SK-N-SH (cell line): ENCODE measurements around the gene INO80D. TPM values are rescaled to one million over a fixed set of nuclear protein-coding genes. Genes with fewer than 3 reads are reported as not detected.

Source experiments
- CTCF ChIA-PET: fragments of 300-600, 350-600 bp; formaldehyde crosslinking; extraction: SDS; loops from one replicate; lab custom pipeline; 2021; lab: Yijun Ruan, JAX
- POLR2A ChIA-PET: fragments of 350-600 bp; sonication (Branson Sonifier 250); formaldehyde crosslinking; extraction: SDS; loops from one replicate; lab custom pipeline; 2020; ENCODE audit warnings: antibody characterized with exemption, inconsistent platforms; lab: Yijun Ruan, JAX
- DNase-seq: peaks from one replicate; pipeline ENCODE4 v3.0.0; 2012
- H2AFZ ChIP-seq: fragments of 200-600 bp; sonication (generic); 2 replicates; pipeline ENCODE4 v1.8.1; 2016; ENCODE audit warnings: antibody characterized with exemption, mild to moderate bottlenecking, low read depth
- H3F3A ChIP-seq: fragments of 200-600 bp; sonication (generic); replicated peaks from 2 replicates; pipeline ENCODE3; 2016; ENCODE audit warnings: antibody characterized with exemption, mild to moderate bottlenecking; ENCODE audit not compliant: insufficient read depth
- H3K27ac ChIP-seq, 2 experiments: fragments of 200-500 bp in 1 of 2; fragments of 200-600 bp in 1 of 2; sonication (Bioruptor generic) in 1 of 2; sonication (generic), shearing (Covaris generic) in 1 of 2; 2 replicates each; pipeline versions ENCODE4 v1.5.1 to v1.6.1; 2014 to 2016; ENCODE audit warnings: low read depth in 2 of 2, inconsistent platforms in 1 of 2, low read length in 1 of 2, mild to moderate bottlenecking in 1 of 2, mixed read lengths in 1 of 2
- H3K27me3 ChIP-seq: fragments of 200-600 bp; sonication (generic), shearing (Covaris generic); 2 replicates; pipeline ENCODE4 v1.6.1; 2016; ENCODE audit warnings: mixed run types; ENCODE audit not compliant: insufficient read depth
- H3K36me3 ChIP-seq, 2 experiments: fragments of 200-500 bp in 1 of 2; fragments of 200-600 bp in 1 of 2; sonication (Bioruptor generic) in 1 of 2; sonication (generic) in 1 of 2; replicated peaks in 1 of 2; 2 replicates each; pipeline versions ENCODE3 to v1.5.1; 2014 to 2016; ENCODE audit warnings: low read length in 1 of 2, mild to moderate bottlenecking in 1 of 2; ENCODE audit not compliant: insufficient read depth in 2 of 2, control insufficient read depth in 1 of 2
- H3K4me1 ChIP-seq, 2 experiments: fragments of 200-500 bp in 1 of 2; fragments of 200-600 bp in 1 of 2; sonication (Bioruptor generic) in 1 of 2; sonication (generic), shearing (Covaris generic) in 1 of 2; 2 replicates each; pipeline versions ENCODE4 v1.5.1 to v1.6.1; 2014 to 2016; ENCODE audit warnings: low read depth in 1 of 2, low read length in 1 of 2, mixed run types in 1 of 2; ENCODE audit not compliant: insufficient read depth in 2 of 2, control insufficient read depth in 1 of 2
- H3K4me2 ChIP-seq: fragments of 200-600 bp; sonication (generic), shearing (Covaris generic); 2 replicates; pipeline ENCODE4 v1.6.1; 2017; ENCODE audit warnings: mixed run types
- H3K4me3 ChIP-seq, 2 experiments: fragments of 200-500 bp in 1 of 2; fragments of 200-600 bp in 1 of 2; sonication (Bioruptor generic) in 1 of 2; sonication (generic), shearing (Covaris generic) in 1 of 2; 2 replicates each; pipeline versions ENCODE4 v1.5.1 to v1.8.1; 2014 to 2016; ENCODE audit warnings: low read depth in 2 of 2, inconsistent platforms in 1 of 2, low read length in 1 of 2, mild to moderate bottlenecking in 1 of 2, mixed read lengths in 1 of 2, moderate library complexity in 1 of 2
- H3K79me2 ChIP-seq: fragments of 200-600 bp; sonication (generic); 2 replicates; pipeline ENCODE4 v1.8.1; 2017; ENCODE audit warnings: mild to moderate bottlenecking; ENCODE audit not compliant: insufficient read depth
- H3K9ac ChIP-seq: fragments of 200-600 bp; sonication (generic); 2 replicates; pipeline ENCODE4 v1.6.1; 2017; ENCODE audit warnings: mixed run types
- H3K9me2 ChIP-seq: fragments of 200-600 bp; sonication (generic); 2 replicates; pipeline ENCODE4 v1.6.1; 2017; ENCODE audit warnings: mixed run types
- H3K9me3 ChIP-seq: fragments of 200-600 bp; sonication (generic); 2 replicates; pipeline ENCODE4 v1.6.1; 2017; ENCODE audit warnings: mixed run types, mild to moderate bottlenecking, moderate library complexity
- H4K20me1 ChIP-seq: fragments of 200-600 bp; sonication (generic); 2 replicates; pipeline ENCODE4 v1.6.1; 2017; ENCODE audit warnings: mild to moderate bottlenecking, mixed run types; ENCODE audit not compliant: insufficient read depth
- CTCF ChIP-seq: fragments of 200-600 bp; sonication (generic); IDR thresholded peaks from 2 replicates; pipeline ENCODE4 v1.6.1; 2017; ENCODE audit warnings: antibody characterized with exemption, mild to moderate bottlenecking, moderate library complexity
- ELF1 ChIP-seq: IDR thresholded peaks from 2 replicates; pipeline ENCODE4 v1.4.0; 2012
- EP300 ChIP-seq, 2 experiments: IDR thresholded peaks; 2 replicates each; pipeline versions ENCODE4 v1.4.0 to v1.6.1; 2012; ENCODE audit warnings: borderline replicate concordance in 1 of 2, low read depth in 1 of 2, low read length in 1 of 2
- FOXJ3 ChIP-seq: sonication (generic); formaldehyde crosslinking; IDR thresholded peaks from 2 replicates; pipeline ENCODE4 v1.5.1; 2020; ENCODE audit warnings: mild to moderate bottlenecking, missing genetic modification reagents
- MEF2A ChIP-seq: IDR thresholded peaks from 2 replicates; pipeline ENCODE4 v1.4.0; 2012; ENCODE audit warnings: low read depth, borderline replicate concordance
- MXI1 ChIP-seq: IDR thresholded peaks from 2 replicates; pipeline ENCODE4 v1.6.1; 2012; ENCODE audit warnings: mild to moderate bottlenecking, low read depth, low read length, improper control_type of control experiment
- NRF1 ChIP-seq: IDR thresholded peaks from 2 replicates; pipeline ENCODE4 v1.6.1; 2012; ENCODE audit warnings: low read depth, mild to moderate bottlenecking, low read length
- RCOR1 ChIP-seq: fragments of 150-350 bp; IDR thresholded peaks from 2 replicates; pipeline ENCODE4 v1.6.1; 2017; ENCODE audit warnings: antibody characterized with exemption, low read length
- SIN3A ChIP-seq: IDR thresholded peaks from 2 replicates; pipeline ENCODE4 v1.6.1; 2012; ENCODE audit warnings: low read depth, mild to moderate bottlenecking, low read length, moderate library complexity, borderline replicate concordance
- TCF12 ChIP-seq: IDR thresholded peaks from 2 replicates; pipeline ENCODE4 v1.4.0; 2012
- YY1 ChIP-seq: IDR thresholded peaks from 2 replicates; pipeline ENCODE4 v1.4.0; 2012; ENCODE audit warnings: low read depth, mild to moderate bottlenecking
- WGBS: methylation state at CpG from one replicate; pipeline ENCODE4 v1.1.6; 2017; ENCODE audit warnings: low lambda C conversion rate; 5-methylcytosine and 5-hydroxymethylcytosine counted together
- polyA plus RNA-seq, 3 experiments: library from polyadenylated mRNA; depleted of rRNA; stranded (reverse); fragments of >200 nt; gene quantifications; 2 replicates each; pipeline ENCODE4 v1.2.3, GENCODE V29; 2012
- TF ChIP-seq, protein P1 (sequence below): IDR thresholded peaks from 2 replicates; pipeline ENCODE4 v1.4.0; 2012; ENCODE audit warnings: low read depth, borderline replicate concordance
- TF ChIP-seq, protein P2 (sequence below): IDR thresholded peaks from 2 replicates; pipeline ENCODE4 v1.4.0; 2012; ENCODE audit warnings: low read depth
- TF ChIP-seq, protein P3 (sequence below): IDR thresholded peaks from 2 replicates; pipeline ENCODE4; 2012

Gene INO80D
- polyA plus RNA-seq, 1 of the 3 experiments (the other 2 are of a cell fraction): 0.69 TPM

DNA sequence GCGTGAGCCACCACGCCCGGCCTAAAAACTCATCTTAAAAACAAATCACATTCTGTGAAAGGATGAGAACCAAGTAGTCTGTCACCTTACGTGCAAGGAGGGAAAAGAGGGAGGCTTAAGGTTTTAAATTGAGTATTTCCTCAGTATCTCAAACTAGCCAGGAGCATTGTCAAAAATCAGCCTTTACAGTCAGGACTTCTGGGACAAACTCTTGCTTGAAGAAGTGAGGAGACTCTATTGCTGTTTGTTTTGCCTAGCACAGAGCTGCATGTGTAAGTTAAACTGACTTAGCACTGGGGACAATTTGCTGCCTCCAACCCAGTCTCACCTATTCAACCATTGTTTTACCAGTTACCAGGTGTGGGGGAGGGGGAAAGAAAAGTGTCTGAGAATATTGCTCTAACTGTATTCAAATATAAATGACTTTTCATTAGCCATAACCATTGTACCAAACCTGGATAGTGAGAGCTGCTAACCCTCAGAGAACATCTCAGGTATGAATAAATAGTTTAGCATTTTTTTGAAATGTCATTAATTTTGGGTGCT, 3.6 kb downstream of the INO80D start (continued):
- TF ChIP-seq, protein P1, sequence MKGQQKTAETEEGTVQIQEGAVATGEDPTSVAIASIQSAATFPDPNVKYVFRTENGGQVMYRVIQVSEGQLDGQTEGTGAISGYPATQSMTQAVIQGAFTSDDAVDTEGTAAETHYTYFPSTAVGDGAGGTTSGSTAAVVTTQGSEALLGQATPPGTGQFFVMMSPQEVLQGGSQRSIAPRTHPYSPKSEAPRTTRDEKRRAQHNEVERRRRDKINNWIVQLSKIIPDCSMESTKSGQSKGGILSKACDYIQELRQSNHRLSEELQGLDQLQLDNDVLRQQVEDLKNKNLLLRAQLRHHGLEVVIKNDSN: no peak
- TF ChIP-seq CTCF (no peak), YY1 (no peak), FOXJ3 (CRISPR knock-in tag) (no peak), ELF1 (no peak), TCF12 (no peak)
- TF ChIP-seq, protein P2, sequence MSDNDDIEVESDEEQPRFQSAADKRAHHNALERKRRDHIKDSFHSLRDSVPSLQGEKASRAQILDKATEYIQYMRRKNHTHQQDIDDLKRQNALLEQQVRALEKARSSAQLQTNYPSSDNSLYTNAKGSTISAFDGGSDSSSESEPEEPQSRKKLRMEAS: no peak

- Histone ChIP-seq H3K4me1 (peaks cover 0 to 5% of the 10 kb centered on the region in 2 experiments; a peak in 2 of 4 replicates), H3K4me3 (no peak overlapping the region), H3K27me3 (no peaks in the 10 kb centered on the region), H2AFZ (no peak overlapping the region), H3K4me2 (no peak overlapping the region), H4K20me1 (no peaks in the 10 kb centered on the region), H3F3A (peaks cover 13% of the 10 kb centered on the region), H3K9me3 (no peaks in the 10 kb centered on the region), H3K36me3 (no peaks in the 10 kb centered on the region), H3K27ac (no peak overlapping the region), H3K79me2 (peaks cover 81% of the 10 kb centered on the region), H3K9me2 (no peaks in the 10 kb centered on the region), H3K9ac (no peak overlapping the region)
- no peak for TF ChIP-seq TCF12
- no peak for TF ChIP-seq MEF2A
- TF ChIP-seq CTCF: no peak
- no peak for TF ChIP-seq NRF1
- TF ChIP-seq FOXJ3 (CRISPR knock-in tag): no peak
- no peak for TF ChIP-seq MXI1
- no peak for TF ChIP-seq EP300 (IDR thresholded peaks at IDR 0.05; ENCODE audit: borderline replicate concordance in 1 of 2, low read depth in 1 of 2, low read length in 1 of 2)
- TF ChIP-seq RCOR1: no peak
- TF ChIP-seq, protein P3, sequence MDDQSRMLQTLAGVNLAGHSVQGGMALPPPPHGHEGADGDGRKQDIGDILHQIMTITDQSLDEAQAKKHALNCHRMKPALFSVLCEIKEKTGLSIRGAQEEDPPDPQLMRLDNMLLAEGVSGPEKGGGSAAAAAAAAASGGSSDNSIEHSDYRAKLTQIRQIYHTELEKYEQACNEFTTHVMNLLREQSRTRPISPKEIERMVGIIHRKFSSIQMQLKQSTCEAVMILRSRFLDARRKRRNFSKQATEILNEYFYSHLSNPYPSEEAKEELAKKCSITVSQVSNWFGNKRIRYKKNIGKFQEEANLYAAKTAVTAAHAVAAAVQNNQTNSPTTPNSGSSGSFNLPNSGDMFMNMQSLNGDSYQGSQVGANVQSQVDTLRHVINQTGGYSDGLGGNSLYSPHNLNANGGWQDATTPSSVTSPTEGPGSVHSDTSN: no peak
- TF ChIP-seq ELF1: no peak
- TF ChIP-seq SIN3A: no peak
- ChIA-PET CTCF (no interaction called here), POLR2A (no interaction called here)
- WGBS: 88% methylated on average over 4 of the region's 4 CpGs
- DNase-seq: no peak
Observed at GRCh38 chr2:206080927-206081326, 5.0 kb downstream of the INO80D start.
